ENCODE results near the gene GAREM2.
A peak's percentile ranks its signal among the peaks of the same experiment; 100 is the strongest.

Gene GAREM2

GRCh38 chr2:26172871-26173775 lies at the start of gene GAREM2:
GAREM2 (plus strand) TSS chr2:26173088; CDS start chr2:26173221, 133 bp downstream.
- peak; percentile 36 for ATAC-seq
- Mint-ChIP-seq H3K27me3 (peaks cover 80% of the 10 kb centered on the region), H3K4me3 (peak within 1 kb of the TSS; percentile 80 to 83), H3K4me1 (peaks cover 21% of the 10 kb centered on the region), H3K9me3 (no peaks in the 10 kb centered on the region), H3K27ac (peak within 1 kb of the TSS in 1 of 2 donors; percentile 27)
- DNase-seq, result no peak

- ATAC-seq (no peak), DNase-seq (no peak)
- no peak overlapping the region for H3K4me3 Mint-ChIP-seq
- no peak overlapping the region for H3K27ac Mint-ChIP-seq
- no peaks in the 10 kb centered on the region for H3K27me3 Mint-ChIP-seq
- H3K9me3 Mint-ChIP-seq, result no peaks in the 10 kb centered on the region
- H3K4me1 Mint-ChIP-seq, result peaks cover 18% of the 10 kb centered on the region
Measured at GRCh38 chr2:26123426-26123825, 49.5 kb upstream of the GAREM2 start.

DNA sequence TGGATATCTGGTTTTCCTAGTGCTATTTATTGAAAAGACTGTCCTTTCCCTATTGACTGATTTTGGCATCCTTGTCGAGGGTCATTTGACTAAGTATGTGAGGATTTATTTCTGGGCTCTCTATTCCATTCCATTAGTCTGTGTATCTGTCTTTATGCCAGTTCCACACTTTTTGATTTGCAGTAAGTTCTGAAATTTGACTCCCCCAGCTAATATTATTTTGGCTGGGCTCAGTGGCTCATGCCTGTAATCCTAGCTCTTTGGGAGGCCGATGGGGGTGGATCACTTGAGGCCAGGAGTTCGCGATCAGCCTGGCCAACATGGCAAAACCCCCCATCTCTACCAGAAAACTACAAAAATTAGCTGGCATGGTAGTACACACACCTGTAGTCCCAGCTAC lies 46.8 kb upstream of the GAREM2 start:
- Mint-ChIP-seq H3K9me3 (no peaks in the 10 kb centered on the region), H3K4me3 (no peak overlapping the region), H3K27me3 (no peaks in the 10 kb centered on the region), H3K27ac (no peak overlapping the region), H3K4me1 (peaks cover 34% of the 10 kb centered on the region)
- DNase-seq (no peak), ATAC-seq (no peak)

- H3K9me3 Mint-ChIP-seq, result no peaks in the 10 kb centered on the region
- no peaks in the 10 kb centered on the region for H3K27me3 Mint-ChIP-seq
- no peak overlapping the region for H3K27ac Mint-ChIP-seq
- no peak for ATAC-seq
- peaks cover 24% of the 10 kb centered on the region for H3K4me1 Mint-ChIP-seq
- DNase-seq, result no peak
- no peak overlapping the region for H3K4me3 Mint-ChIP-seq
Measured at GRCh38 chr2:26128176-26128575, 44.7 kb upstream of the GAREM2 start.

- Mint-ChIP-seq H3K4me3 (no peak overlapping the region), H3K9me3 (no peaks in the 10 kb centered on the region), H3K4me1 (peaks cover 16% of the 10 kb centered on the region), H3K27me3 (no peaks in the 10 kb centered on the region), H3K27ac (peak overlapping the region in 1 of 2 donors; percentile 85)
- DNase-seq, result no peak
- ATAC-seq, result no peak
Measured at GRCh38 chr2:26130763-26131162, 42.1 kb upstream of the GAREM2 start.

DNA sequence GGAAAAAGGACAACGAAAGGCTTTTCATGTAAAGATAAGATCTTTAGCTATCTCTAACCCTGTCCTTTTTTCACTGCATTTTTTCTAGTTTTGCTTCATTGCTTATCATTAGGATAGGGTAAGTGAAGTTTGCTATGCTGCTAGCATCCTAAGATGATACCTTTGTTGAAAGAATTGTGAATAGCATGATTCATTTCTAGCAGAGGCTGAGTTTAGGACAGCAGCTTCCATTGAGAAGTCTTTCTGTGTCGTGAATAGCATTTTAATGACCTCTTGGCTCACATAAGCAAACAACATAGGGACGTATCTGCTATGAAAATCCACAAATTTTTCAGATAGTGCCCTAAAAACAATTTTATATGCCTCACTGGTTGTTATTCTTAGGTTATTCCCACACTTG lies 36.4 kb upstream of the GAREM2 start:
- no peaks in the 10 kb centered on the region for H3K27me3 Mint-ChIP-seq
- H3K4me1 Mint-ChIP-seq, result no peaks in the 10 kb centered on the region
- DNase-seq (no peak), ATAC-seq (no peak)
- no peaks in the 10 kb centered on the region for H3K9me3 Mint-ChIP-seq
- no peak overlapping the region for H3K27ac Mint-ChIP-seq
- H3K4me3 Mint-ChIP-seq, result no peak overlapping the region

GRCh38 chr2:26139269-26140183 lies 33.4 kb upstream of the GAREM2 start:
- no peak overlapping the region for H3K27ac Mint-ChIP-seq
- H3K4me1 Mint-ChIP-seq, result no peaks in the 10 kb centered on the region
- ATAC-seq (peak; percentile 28), DNase-seq (no peak)
- H3K27me3 Mint-ChIP-seq, result no peaks in the 10 kb centered on the region
- no peak overlapping the region for H3K4me3 Mint-ChIP-seq
- H3K9me3 Mint-ChIP-seq, result no peaks in the 10 kb centered on the region

GRCh38 chr2:26141145-26141769 lies 31.6 kb upstream of the GAREM2 start:
- Mint-ChIP-seq H3K4me3 (no peak overlapping the region), H3K27me3 (no peaks in the 10 kb centered on the region), H3K27ac (no peak overlapping the region), H3K4me1 (peaks cover 5% of the 10 kb centered on the region), H3K9me3 (no peaks in the 10 kb centered on the region)
- no peak for DNase-seq
- ATAC-seq, result peak; percentile 23

DNA sequence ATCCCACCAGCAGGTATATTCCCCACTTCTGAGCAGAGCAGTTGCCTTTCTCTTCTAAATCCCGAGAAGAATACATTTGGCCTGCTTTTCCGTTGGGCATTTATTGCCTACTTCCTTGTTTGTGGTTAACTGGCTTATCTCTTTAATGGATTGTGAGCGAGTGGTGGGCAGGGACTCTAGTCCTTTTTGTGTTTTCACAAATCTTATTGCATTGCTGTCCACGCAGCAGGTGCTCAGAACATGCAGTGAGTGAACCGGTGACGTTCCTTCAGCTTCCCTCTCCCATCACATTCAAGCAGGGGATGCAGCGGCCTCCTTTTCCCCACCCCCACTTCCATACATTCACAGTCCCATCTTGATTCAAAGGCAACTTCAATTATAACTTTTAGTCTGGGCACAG lies 28.9 kb upstream of the GAREM2 start:
- DNase-seq (no peak), ATAC-seq (no peak)
- H3K4me3 Mint-ChIP-seq, result no peak overlapping the region
- H3K9me3 Mint-ChIP-seq, result no peaks in the 10 kb centered on the region
- no peaks in the 10 kb centered on the region for H3K27me3 Mint-ChIP-seq
- no peak overlapping the region for H3K27ac Mint-ChIP-seq
- peaks cover 5% of the 10 kb centered on the region for H3K4me1 Mint-ChIP-seq

- peaks cover 5% of the 10 kb centered on the region for H3K4me1 Mint-ChIP-seq
- H3K4me3 Mint-ChIP-seq, result no peak overlapping the region
- H3K27ac Mint-ChIP-seq, result no peak overlapping the region
- H3K9me3 Mint-ChIP-seq, result no peaks in the 10 kb centered on the region
- H3K27me3 Mint-ChIP-seq, result peaks cover 4% of the 10 kb centered on the region
- peak; percentile 73 for ATAC-seq
- DNase-seq, result peak; percentile 64 to 68
Measured at GRCh38 chr2:26144953-26145680, 27.8 kb upstream of the GAREM2 start.

DNA sequence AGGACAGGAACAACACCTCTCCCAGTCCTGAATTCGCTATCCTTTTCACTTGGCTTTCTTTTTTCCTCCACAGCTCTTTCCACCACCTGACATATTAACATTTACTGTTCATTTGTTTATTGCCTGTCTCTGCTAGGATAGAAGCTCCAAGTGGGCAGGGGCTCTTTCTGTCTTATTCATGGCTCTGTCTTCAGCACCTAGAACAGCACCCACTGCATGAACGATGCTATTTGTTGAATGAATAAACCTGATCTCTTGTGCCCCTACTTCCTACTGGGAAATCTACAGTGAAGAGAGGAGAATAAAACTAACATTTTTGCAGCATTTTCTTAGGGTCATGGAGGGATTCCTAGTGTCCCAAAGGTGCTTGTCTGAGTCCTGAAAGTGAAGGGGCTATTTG lies 24.4 kb upstream of the GAREM2 start:
- H3K27me3 Mint-ChIP-seq, result peaks cover 10% of the 10 kb centered on the region
- no peak overlapping the region for H3K4me3 Mint-ChIP-seq
- H3K4me1 Mint-ChIP-seq, result peaks cover 5% of the 10 kb centered on the region
- H3K27ac Mint-ChIP-seq, result no peak overlapping the region
- DNase-seq, result no peak
- no peak for ATAC-seq
- H3K9me3 Mint-ChIP-seq, result no peaks in the 10 kb centered on the region

GRCh38 chr2:26150243-26150642 lies 22.6 kb upstream of the GAREM2 start:
- Mint-ChIP-seq H3K27me3 (peaks cover 10% of the 10 kb centered on the region), H3K4me3 (no peak overlapping the region), H3K27ac (peak overlapping the region in 1 of 2 donors; percentile 21), H3K4me1 (peaks cover 2% of the 10 kb centered on the region), H3K9me3 (no peaks in the 10 kb centered on the region)
- DNase-seq, result no peak
- no peak for ATAC-seq

- H3K4me1 Mint-ChIP-seq, result no peaks in the 10 kb centered on the region
- no peak overlapping the region for H3K4me3 Mint-ChIP-seq
- no peak for DNase-seq
- peaks cover 5% of the 10 kb centered on the region for H3K27me3 Mint-ChIP-seq
- H3K9me3 Mint-ChIP-seq, result no peaks in the 10 kb centered on the region
- H3K27ac Mint-ChIP-seq, result no peak overlapping the region
- ATAC-seq, result no peak
Measured at GRCh38 chr2:26157580-26157979, 15.3 kb upstream of the GAREM2 start.

GRCh38 chr2:26161926-26162325 lies 11.0 kb upstream of the GAREM2 start:
- Mint-ChIP-seq H3K4me3 (no peak overlapping the region), H3K27ac (no peak overlapping the region), H3K27me3 (no peaks in the 10 kb centered on the region), H3K4me1 (no peaks in the 10 kb centered on the region), H3K9me3 (no peaks in the 10 kb centered on the region)
- ATAC-seq (no peak), DNase-seq (no peak)

GRCh38 chr2:26162963-26163362 lies 9.9 kb upstream of the GAREM2 start:
- no peaks in the 10 kb centered on the region for H3K27me3 Mint-ChIP-seq
- no peaks in the 10 kb centered on the region for H3K9me3 Mint-ChIP-seq
- no peak overlapping the region for H3K4me3 Mint-ChIP-seq
- H3K4me1 Mint-ChIP-seq, result no peaks in the 10 kb centered on the region
- DNase-seq (no peak), ATAC-seq (no peak)
- no peak overlapping the region for H3K27ac Mint-ChIP-seq

Data from stimulated activated naive CD8-positive, alpha-beta T cell treated with anti-CD3 and anti-CD28 coated beads, Interleukin-15, amount 100 ng/mL, for 72 hours (primary cell).